Fibroblast of skin of left quadriceps (primary cell): ENCODE results near the gene EXOSC9.
A peak's percentile ranks its signal among the peaks of the same experiment; 100 is the strongest.
"Not testable (repeated sequence)": the region's sequence is repeated elsewhere in the genome, so short reads cannot be mapped to it uniquely, and the experiment has no call there.

Experiments used
- DNase-seq, 2 experiments: peaks; one replicate each; pipeline ENCODE4 v3.0.0-alpha.2; 2013; ENCODE audit warnings: low read depth in 2 of 2

Gene EXOSC9, protein sequence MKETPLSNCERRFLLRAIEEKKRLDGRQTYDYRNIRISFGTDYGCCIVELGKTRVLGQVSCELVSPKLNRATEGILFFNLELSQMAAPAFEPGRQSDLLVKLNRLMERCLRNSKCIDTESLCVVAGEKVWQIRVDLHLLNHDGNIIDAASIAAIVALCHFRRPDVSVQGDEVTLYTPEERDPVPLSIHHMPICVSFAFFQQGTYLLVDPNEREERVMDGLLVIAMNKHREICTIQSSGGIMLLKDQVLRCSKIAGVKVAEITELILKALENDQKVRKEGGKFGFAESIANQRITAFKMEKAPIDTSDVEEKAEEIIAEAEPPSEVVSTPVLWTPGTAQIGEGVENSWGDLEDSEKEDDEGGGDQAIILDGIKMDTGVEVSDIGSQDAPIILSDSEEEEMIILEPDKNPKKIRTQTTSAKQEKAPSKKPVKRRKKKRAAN

DNA sequence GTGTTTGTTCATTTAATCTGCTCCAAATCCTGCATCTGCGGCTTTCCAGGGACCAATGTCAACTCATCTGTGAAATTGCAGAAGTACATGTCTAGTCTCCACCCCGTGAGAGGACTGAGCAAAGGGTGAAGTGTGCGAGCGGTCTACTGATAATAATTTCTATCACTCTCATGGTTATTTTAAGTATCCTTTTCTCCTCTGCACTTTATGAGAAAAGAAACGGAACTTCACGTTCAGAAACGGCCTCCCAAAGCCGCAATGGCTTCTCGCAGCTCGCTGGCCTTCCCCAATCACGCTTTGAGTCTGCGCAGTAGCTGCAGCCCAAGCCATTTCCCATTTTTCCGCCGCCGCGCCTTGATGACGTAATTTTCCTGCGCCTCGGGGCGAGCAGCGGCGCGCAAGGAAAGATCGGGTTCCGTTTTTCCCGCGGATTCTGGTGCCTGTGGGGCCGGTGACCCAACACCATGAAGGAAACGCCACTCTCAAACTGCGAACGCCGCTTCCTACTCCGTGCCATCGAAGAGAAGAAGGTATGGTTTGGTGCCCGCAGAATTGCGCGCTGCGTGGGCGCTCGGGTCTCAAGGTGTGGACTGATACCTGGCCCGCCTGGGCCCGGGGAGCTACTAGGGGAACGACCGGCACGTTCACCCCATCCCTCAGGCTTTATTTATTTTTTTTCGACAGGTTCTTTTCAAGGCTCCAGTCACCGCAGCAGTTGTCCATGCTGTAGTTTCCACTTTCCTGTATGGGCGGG is at the start of gene EXOSC9:
EXOSC9 (plus strand) TSS at position 363 of the 754 bp plus-strand sequence; CDS start at position 465, 102 bp downstream.
- peak; percentile 92 for DNase-seq

DNA sequence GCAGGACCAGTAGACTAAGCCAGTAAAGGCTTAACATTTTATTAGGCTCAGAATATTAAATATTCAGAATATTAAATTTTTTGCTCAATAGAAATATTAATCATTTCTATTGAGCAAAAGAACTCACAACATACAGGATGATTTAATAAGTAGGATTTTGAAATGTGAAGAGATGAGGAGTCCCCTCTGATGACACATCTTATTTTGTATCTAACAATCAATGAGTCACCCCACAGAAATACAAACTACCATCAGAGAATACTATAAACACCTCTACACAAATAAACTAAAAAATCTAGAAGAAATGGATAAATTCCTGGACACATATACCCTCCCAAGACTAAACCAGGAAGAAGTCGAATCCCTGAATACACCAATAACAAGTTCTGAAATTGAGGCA is 49.0 kb upstream of the EXOSC9 start:
- not testable (repeated sequence) for DNase-seq

DNA sequence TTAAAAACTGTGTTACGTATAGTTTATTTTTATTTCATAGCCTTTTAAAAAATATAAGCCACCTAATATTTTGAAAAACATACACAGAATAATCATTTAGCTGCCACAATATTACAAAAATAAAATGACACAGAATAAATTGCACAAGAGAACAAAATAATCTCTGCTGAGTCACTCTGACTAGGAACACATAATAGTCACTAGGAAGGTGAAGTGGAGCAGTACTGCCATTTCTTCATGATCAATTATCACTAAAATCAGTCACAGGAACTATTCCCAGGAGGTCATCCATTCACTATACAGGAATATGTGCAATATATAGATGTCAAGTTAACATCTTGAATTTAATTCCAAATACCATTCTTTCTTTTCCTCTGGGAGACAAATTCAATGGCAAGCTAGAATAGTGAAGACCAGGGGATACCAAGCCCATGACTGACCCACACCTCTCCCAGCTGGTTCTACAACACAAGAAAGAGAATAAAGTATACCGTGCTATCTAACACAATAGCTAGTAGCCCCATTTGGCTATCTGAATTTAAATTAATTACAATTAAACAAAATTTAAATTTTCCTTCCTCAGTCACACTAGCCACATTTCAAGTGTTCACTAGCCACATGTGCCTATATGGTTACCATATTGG is 42.1 kb upstream of the EXOSC9 start:
- DNase-seq, result no peak

DNA sequence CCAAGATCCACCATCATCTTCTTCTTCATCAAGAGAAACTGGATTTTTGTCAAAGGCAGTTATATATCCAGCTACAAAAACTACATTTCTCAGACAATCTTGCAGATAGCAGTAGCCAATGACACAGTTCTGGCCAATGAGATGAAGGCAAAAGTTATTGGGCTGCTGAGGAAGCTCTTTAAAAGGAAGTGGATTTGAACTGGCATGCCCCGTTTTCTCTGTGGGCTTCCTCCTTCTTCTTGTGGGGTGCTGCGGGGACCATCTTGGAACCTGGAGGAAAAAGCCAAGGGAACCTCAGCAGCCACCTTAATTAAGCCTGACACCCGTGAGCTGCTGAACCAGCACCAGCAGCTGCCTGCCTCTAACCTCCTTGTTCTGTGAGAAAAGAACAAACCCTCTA is 40.9 kb upstream of the EXOSC9 start:
- DNase-seq, result no peak

DNA sequence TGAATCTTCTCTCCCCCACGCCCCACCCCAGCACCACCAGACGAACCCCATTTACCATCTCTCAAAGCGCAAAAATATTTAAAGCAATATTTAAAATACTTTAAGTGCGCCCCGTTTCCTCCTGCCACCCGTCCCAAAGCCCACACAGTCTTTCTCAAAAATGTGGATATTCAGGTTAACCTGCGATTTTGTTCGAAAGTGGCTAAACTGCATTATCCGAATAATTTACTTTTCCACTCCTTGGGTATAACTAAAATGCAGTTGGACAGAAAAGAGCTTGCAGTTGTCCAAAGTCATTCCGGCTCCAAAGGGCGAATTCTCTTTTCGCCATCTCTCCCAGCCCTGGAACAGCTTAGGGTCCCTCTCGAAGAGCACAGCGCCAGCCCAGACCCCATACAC is 36.8 kb upstream of the EXOSC9 start:
- no peak for DNase-seq

DNA sequence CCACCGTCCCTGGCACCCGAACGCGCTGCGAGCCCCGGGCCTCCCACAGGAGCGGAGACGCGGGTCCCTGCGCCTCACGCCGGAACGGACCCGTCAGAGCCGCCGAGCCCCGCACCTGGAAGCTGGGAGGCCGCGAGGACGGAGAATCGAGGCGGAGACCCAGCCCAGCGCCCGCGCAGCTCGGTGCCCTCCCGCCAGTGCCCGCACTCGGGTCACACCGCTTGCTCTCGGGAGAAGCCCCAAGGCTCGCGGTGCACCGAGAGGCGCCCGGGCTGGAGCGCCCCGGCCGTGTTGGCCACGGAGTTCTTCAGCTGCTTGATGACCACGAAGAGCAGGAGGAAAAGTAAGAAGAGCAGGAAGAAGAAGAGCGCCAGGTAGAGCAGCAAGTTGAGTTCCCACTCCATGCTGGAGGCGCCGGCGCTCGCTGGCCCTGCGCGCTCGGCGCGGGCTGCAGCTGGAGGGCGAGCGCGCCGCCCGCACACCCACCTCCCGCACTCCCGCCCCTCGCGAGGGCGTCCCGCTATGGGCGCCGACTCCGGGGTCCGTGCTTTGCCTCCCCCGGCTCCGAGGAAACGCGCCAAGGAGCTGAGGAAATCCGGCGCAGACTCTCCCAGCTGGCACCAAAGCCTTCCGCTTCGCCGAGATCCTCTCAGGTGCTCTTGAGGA is 36.3 kb upstream of the EXOSC9 start, which contains the start of gene SMIM43:
SMIM43 (minus strand) TSS at position 463 of the 666 bp plus-strand sequence; CDS start at position 404, 59 bp downstream.
- DNase-seq, result no peak

DNA sequence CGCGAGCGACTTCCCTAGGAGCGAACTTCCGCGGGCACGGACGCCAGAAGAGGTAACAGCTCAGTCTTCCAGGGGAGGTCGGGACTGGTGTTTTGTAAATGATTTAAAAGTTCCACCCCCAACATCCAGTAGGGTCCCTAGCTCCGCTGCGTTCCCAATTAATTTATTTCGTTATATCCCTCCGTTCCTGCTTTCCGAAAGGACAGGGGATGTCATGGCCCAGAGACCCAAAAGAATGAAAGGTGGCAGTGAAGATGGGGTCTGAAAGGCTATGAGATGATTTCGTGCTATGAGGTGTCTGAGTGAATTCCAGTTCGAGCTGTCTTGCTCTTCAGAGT is 35.8 kb upstream of the EXOSC9 start:
- no peak for DNase-seq

DNA sequence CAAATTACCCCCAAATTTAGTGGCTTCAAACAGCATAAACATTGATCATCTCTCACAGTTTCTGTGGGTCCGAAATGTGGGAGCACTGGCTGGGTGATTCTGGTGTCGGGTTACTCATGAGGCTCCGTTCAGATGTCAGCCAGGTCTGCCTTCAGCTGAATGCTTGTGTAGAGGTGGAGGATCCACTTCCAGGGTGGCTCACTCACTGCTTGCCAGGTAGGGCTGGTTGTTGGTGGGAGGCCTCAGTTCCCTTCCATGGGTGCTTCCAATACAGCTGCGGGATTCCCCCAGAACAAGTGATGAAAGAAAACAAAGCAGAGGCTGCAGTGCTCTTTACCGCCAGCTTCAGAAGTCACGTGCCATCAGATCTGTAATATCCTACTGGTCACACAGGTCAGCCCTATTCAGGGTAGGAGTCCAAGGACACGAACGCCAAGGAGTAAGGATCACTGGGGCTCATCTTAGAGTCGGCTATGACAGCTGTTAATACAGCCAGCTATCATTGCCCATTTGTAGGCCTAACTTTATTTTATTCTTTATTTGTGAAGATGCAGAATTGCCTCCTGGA is 35.1 kb upstream of the EXOSC9 start:
- DNase-seq, result no peak

DNA sequence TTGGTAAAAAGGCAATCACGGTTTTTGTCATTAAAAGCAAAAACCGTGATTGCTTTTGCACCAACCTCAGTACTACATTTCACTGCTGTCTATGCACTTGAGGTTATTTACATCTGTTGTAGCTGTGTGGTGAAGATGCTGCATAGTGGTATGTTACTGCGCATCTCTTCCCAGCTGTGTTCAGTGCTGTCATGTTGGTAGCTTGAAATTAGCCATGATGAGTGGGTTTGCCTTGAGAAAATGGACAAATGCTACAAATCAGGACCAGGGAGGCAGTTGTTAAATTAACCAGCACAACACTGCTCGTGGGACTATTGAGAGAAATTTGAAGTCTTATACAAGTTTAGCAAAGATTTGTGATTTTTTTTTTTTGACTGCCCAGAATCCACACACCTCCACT is 34.0 kb upstream of the EXOSC9 start:
- no peak for DNase-seq

DNA sequence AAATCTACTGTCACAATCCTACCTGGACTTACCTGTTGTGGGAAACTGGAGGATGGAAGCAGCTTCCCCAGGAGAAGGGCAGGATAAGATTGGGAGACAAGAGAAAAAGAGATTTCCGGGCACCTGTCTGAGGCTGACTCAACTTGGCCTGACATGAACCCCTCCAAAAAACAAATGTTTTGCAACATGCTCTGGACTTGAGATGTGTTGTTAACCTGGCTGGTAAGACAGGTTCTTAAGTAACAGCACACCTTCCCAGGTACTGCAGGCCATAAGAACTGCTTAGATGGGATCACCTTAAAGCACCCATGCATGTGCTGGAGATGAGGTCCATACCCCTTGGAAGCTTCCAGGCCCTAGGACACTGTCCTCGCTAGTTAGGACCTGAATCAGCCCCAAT is 31.8 kb upstream of the EXOSC9 start:
- DNase-seq, result no peak

DNA sequence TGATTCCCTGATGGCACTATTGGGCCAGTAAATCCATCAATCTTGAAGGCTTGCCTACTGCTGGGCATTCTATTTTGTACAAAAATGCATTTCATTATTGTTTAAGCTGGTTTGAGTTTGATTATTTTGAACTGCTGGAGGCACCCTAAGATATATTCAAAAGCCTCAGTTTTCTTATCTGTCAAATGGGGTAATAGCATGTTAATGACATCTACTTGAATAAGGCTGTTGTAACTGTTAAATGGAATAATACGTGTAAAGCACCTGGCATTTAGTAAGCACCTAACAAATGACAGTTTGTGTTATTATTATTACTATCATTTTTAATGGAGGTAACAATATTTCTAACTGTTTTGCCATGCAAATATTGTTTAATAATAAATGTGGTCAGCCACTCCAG is 29.3 kb upstream of the EXOSC9 start:
- no peak for DNase-seq

DNA sequence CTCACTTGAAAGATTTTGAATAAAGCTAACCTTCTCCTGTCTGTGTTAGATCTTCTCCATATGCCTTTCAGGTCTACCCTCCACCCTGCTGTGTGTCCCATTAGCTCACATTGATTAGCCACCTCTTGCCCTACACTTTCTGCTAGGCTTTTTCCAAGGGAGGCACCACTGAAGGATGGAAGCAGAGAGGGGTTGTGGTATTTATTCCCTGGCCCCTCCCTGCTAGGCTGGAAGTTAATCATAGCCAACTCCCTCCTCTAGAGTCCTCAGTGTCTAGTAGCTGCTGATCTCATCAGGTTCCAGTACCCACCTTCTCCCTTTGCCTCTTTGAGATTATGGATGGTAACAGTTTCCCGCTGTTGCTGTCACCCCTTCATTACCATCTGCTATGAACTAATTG is 27.2 kb upstream of the EXOSC9 start:
- DNase-seq, result no peak

DNA sequence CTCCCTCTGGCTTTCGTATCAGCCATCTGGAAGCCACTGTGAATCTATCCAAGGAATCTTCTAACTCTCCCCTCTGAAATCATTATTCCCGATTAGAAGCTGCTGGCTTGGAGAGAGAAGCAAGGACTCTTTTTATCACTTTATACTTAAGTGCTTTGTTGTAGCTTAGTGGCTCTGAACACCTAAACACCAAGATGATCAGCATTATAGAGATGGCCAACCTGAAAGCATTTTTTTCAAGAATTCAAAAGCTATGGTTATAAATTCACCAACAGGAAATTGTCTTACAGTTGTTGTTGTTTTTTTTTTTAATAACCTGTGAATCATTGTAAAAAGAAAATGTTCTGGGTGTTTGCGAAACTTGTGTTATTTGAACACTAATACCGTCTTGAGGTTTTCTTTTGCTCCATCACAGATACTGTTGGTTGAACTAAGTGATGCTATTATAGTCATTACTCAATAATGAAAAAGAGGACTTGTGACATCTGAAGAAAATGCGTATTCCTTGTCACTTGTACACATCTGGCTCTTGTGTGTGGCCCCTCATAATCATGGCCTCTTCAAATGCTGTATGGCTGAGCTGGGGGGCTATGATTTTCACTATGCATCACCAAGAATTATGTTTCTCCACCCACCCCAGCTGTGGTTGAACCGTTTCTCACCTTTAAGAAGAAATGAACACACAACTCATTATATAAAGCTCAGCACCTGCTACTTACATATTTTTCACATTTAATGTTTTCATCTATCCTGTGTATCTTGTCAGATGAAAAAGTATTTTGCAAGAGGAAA is 24.3 kb upstream of the EXOSC9 start:
- no peak for DNase-seq

DNA sequence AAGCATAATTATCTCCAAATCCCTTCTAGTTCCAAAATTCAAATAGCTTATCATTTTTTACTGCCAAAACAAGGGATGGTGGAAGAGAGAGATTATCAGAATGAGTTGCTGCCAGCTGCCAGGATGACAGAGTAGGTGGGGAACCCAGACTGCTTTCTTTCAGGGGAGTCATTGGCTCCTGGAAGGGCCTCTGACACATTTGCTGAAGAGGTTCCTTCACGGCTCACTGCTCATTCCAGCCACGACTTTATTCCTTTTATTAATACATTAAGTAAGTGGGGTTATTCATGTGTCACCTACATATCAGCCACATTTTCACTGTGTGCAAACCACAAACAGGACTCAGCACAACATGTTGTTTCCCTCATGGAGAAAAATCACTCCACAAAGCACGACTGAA is 23.5 kb upstream of the EXOSC9 start:
- DNase-seq, result no peak

DNA sequence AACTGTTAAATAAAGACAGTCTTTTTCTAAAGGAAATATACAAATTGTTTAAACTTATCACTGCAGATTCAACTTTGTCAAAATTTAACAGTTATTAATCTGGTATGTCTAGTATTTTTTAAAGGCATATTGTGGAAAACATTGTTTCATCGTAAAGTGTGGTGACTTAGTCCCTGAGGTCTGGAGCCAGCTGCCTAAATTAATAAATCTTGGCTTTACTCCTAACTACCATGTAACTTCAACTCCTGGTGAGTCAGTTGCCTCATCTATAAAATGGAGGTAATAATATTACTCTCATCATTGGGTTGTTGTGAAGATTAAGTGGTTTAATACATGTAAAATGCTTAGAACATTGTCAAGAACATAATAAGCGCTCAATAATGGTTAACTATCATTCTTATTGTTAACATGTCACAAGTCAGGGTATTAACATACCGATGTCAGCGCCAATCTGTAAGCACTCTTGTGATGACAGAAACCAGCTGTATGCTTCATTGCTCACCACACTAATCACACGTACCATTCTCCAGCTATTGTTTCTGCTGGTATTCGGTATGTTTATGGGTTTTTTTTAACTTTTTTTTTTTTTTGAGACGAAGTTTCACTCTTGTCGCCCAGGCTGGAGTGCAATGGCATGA is 22.0 kb upstream of the EXOSC9 start:
- no peak for DNase-seq

DNA sequence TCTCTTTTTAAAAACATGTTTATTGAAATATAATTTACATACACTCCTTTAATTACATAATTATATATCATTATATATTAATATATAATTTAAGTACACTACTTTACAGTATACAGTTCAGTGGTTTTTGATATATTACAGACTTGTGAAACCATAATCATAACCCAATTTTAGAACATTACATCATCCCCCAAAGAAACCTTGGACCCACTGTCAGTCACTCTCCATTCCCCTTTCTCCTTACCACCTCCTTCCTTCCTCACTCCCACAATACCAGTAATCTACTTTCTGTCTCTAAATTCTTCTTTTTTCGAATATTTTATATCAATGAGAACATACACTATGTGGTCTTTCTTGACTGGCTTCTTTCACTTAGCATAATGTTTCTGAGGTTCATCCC is 17.9 kb upstream of the EXOSC9 start:
- no peak for DNase-seq

DNA sequence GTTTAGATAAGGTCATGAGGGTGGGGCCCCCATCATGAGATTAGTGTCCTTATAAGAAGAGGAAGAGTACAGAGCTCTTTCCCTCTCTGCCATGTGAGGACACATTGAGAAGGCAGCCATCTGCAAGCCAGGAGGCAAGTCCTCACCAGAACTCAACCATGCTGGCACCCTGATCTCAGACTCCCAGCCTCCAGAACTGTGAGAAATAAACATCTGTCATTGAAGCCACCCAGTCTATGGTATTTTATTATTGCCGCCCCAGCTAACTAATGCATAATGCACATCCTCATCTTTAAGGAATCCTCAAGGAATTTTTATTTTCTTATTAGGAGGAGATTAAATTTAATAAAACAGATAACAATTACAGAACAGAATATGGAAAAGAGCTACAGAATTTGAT is 16.7 kb upstream of the EXOSC9 start:
- DNase-seq, result no peak

DNA sequence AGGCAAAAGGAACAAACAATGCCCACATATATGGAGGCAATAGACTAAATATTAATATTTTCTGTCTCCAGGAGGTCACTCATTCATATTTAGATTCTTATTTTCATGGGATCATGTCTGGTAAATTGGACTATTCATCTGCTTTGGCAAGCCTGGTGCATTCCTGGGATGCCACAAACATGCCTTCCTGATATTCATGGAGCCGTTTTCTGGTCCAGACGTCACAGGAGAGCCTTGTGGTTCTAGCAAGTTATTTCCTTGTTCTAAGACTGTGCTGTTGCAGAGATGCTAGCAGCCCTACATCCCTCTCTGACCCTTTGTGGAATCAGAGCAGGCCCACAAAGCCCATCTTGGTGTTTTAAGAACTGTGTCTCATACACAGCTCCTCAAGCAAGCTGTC is 16.1 kb upstream of the EXOSC9 start:
- DNase-seq, result peak; percentile 95 to 96

DNA sequence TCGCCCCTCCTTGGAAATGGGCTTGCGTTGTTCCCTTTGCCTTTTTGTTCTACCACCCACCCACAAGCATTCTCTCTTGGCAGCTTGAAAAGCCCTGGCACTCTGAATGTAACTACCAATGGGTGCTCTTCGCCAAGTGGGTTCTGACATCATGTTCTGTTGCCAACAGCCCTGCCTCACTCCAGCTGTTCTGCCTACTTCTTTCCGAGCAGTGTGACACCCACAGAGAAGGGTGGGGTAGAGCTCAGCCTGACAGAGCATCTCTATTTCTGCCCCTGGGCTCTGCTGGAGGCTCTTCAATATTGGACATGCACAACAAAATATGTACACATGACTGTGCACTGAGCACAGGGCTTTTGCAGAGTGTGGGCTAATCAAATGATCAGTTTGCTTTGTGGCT is 15.6 kb upstream of the EXOSC9 start:
- DNase-seq, result no peak

DNA sequence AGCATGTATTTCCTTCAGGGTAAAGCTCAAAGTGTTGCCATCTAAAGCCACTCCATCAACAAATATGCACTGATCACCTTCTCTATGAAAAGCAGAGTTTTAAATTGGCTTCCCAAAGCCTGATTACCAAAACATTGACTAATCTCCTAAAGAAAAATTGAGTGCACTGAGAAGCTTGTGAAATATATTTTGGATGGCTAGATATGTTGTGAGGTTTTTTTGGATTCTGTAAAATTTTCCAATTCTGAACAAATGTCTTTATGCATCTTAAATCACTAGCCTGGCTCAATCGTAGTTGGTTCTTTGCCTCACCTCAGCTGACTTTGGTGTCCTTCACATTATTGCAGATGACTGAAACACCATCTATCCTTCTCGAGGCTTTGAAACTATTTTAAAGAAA is 14.9 kb upstream of the EXOSC9 start:
- no peak for DNase-seq
